BE2C (cell line): ENCODE results near the gene MAP4K4.

ENCODE experiments used
- DNase-seq: peaks from one replicate; pipeline ENCODE4 v3.0.0-alpha.2; 2020
- H3K27me3 ChIP-seq: fragments of 250-450 bp; sonication (Bioruptor Pico); 2 replicates; pipeline ENCODE4 v1.5.1; 2020; ENCODE audit warnings: mild to moderate bottlenecking
- H3K36me3 ChIP-seq: fragments of 250-450 bp; sonication (Bioruptor Pico); 2 replicates; pipeline ENCODE4 v1.5.1; 2020; ENCODE audit warnings: mild to moderate bottlenecking
- H3K4me1 ChIP-seq: fragments of 250-450 bp; sonication (Bioruptor Pico); 2 replicates; pipeline ENCODE4 v1.5.1; 2020
- H3K4me3 ChIP-seq: 2 replicates; pipeline ENCODE4 v1.5.1; 2011; ENCODE audit warnings: low read depth, low read length
- H3K9me3 ChIP-seq: fragments of 250-450 bp; sonication (Bioruptor Pico); 2 replicates; pipeline ENCODE4 v1.5.1; 2020
- CTCF ChIP-seq: IDR thresholded peaks from 2 replicates; pipeline ENCODE4 v1.5.1; 2012; ENCODE audit warnings: mild to moderate bottlenecking, low read depth, low read length

Gene MAP4K4

GRCh38 chr2:101704816-101705578 lies 7.5 kb downstream of the MAP4K4 start:
- Histone ChIP-seq H3K4me1 (no peaks in the 10 kb centered on the region), H3K36me3 (no peaks in the 10 kb centered on the region), H3K9me3 (no peaks in the 10 kb centered on the region), H3K4me3 (no peak overlapping the region), H3K27me3 (no peaks in the 10 kb centered on the region)
- TF ChIP-seq CTCF = no peak
- no peak for DNase-seq

GRCh38 chr2:101706121-101706818 lies 8.8 kb downstream of the MAP4K4 start:
- DNase-seq = no peak
- H3K4me3 ChIP-seq = no peak overlapping the region
- H3K9me3 ChIP-seq = no peaks in the 10 kb centered on the region
- no peaks in the 10 kb centered on the region for H3K36me3 ChIP-seq
- no peaks in the 10 kb centered on the region for H3K4me1 ChIP-seq
- no peaks in the 10 kb centered on the region for H3K27me3 ChIP-seq
- no peak for TF ChIP-seq CTCF

- H3K27me3 ChIP-seq = no peaks in the 10 kb centered on the region
- H3K36me3 ChIP-seq = no peaks in the 10 kb centered on the region
- DNase-seq = no peak
- no peaks in the 10 kb centered on the region for H3K9me3 ChIP-seq
- TF ChIP-seq CTCF = no peak
- H3K4me3 ChIP-seq = no peak overlapping the region
- no peaks in the 10 kb centered on the region for H3K4me1 ChIP-seq
Observed at GRCh38 chr2:101706819-101707177, 9.3 kb downstream of the MAP4K4 start.

- H3K36me3 ChIP-seq = no peaks in the 10 kb centered on the region
- DNase-seq = no peak
- H3K4me1 ChIP-seq = no peaks in the 10 kb centered on the region
- no peak overlapping the region for H3K4me3 ChIP-seq
- H3K9me3 ChIP-seq = no peaks in the 10 kb centered on the region
- TF ChIP-seq CTCF = no peak
- H3K27me3 ChIP-seq = no peaks in the 10 kb centered on the region
Observed at GRCh38 chr2:101710036-101710435, 12.5 kb downstream of the MAP4K4 start.

GRCh38 chr2:101710471-101711318 lies 13.2 kb downstream of the MAP4K4 start:
- no peaks in the 10 kb centered on the region for H3K9me3 ChIP-seq
- H3K36me3 ChIP-seq = no peaks in the 10 kb centered on the region
- DNase-seq = no peak
- no peaks in the 10 kb centered on the region for H3K27me3 ChIP-seq
- H3K4me1 ChIP-seq = no peaks in the 10 kb centered on the region
- TF ChIP-seq CTCF = no peak
- H3K4me3 ChIP-seq = no peak overlapping the region
